MM.1S (cell line): Measurements from ENCODE around the gene SLIT3.

Experiments used
- DNase-seq: peaks from one replicate; pipeline ENCODE4 v3.0.0-alpha.2; 2015
- H2AFZ ChIP-seq: fragments of 300-600 bp; sonication (generic); 2 replicates; pipeline ENCODE4 v1.6.0; 2016; ENCODE audit warnings: antibody characterized with exemption, low read length
- H3F3A ChIP-seq: fragments of 300-600 bp; sonication (generic); 2 replicates; pipeline ENCODE4 v1.6.1; 2016; ENCODE audit warnings: mild to moderate bottlenecking, antibody characterized with exemption, low read length, moderate library complexity, mixed read lengths; ENCODE audit not compliant: insufficient read depth
- H3K27ac ChIP-seq: fragments of 300-600 bp; sonication (generic); 2 replicates; pipeline ENCODE4 v1.5.1; 2016; ENCODE audit warnings: mild to moderate bottlenecking, low read length
- H3K27me3 ChIP-seq: fragments of 300-600 bp; sonication (generic); replicated peaks from 2 replicates; pipeline ENCODE4 v1.6.0; 2016; ENCODE audit warnings: low read length; ENCODE audit not compliant: insufficient read depth
- H3K36me3 ChIP-seq: fragments of 300-600 bp; sonication (generic); replicated peaks from 2 replicates; pipeline ENCODE4 v1.6.1; 2016; ENCODE audit warnings: mild to moderate bottlenecking, low read length, mixed read lengths; ENCODE audit not compliant: insufficient read depth
- H3K4me1 ChIP-seq: fragments of 300-600 bp; sonication (generic); 2 replicates; pipeline ENCODE4 v1.6.1; 2016; ENCODE audit warnings: low read length, mixed read lengths
- H3K4me2 ChIP-seq: fragments of 300-600 bp; sonication (generic); 2 replicates; pipeline ENCODE4 v1.6.0; 2016; ENCODE audit warnings: low read depth, low read length
- H3K4me3 ChIP-seq: fragments of 300-600 bp; sonication (generic); 2 replicates; pipeline ENCODE4 v1.5.1; 2016; ENCODE audit warnings: low read length, mixed read lengths
- H3K79me2 ChIP-seq: fragments of 300-600 bp; sonication (generic); 2 replicates; pipeline ENCODE4 v1.6.1; 2016; ENCODE audit warnings: mixed run types, low read length, mixed read lengths
- H3K9ac ChIP-seq: fragments of 300-600 bp; sonication (generic); 2 replicates; pipeline ENCODE4 v1.6.1; 2016; ENCODE audit warnings: low read length, mixed read lengths
- H3K9me2 ChIP-seq: fragments of 300-600 bp; sonication (generic); replicated peaks from 2 replicates; pipeline ENCODE4 v1.6.1; 2016; ENCODE audit warnings: mild to moderate bottlenecking, low read length, mixed read lengths; ENCODE audit not compliant: insufficient read depth
- H3K9me3 ChIP-seq: fragments of 300-600 bp; sonication (generic); replicated peaks from 2 replicates; pipeline ENCODE4 v1.6.1; 2016; ENCODE audit warnings: mild to moderate bottlenecking, low read length, mixed read lengths; ENCODE audit not compliant: insufficient read depth
- H4K20me1 ChIP-seq: fragments of 300-600 bp; sonication (generic); 2 replicates; pipeline ENCODE4 v1.6.1; 2016; ENCODE audit warnings: mild to moderate bottlenecking, low read length, moderate library complexity, mixed read lengths; ENCODE audit not compliant: insufficient read depth
- CTCF ChIP-seq: fragments of 300-600 bp; sonication (generic); IDR thresholded peaks from 2 replicates; pipeline ENCODE4 v1.5.1; 2016; ENCODE audit warnings: antibody characterized with exemption, low read length, mixed read lengths
- EZH2 ChIP-seq: fragments of 300-600 bp; sonication (generic); optimal IDR thresholded peaks from 2 replicates; pipeline ENCODE3; 2017; ENCODE audit warnings: low read depth, mild to moderate bottlenecking, antibody characterized with exemption, low read length, mixed read lengths
- EZH2phosphoT487 ChIP-seq: fragments of 300-600 bp; sonication (generic); IDR thresholded peaks from 2 replicates; pipeline ENCODE4 v1.6.1; 2018; ENCODE audit warnings: antibody characterized with exemption, low read length

SLIT3 gene

DNA sequence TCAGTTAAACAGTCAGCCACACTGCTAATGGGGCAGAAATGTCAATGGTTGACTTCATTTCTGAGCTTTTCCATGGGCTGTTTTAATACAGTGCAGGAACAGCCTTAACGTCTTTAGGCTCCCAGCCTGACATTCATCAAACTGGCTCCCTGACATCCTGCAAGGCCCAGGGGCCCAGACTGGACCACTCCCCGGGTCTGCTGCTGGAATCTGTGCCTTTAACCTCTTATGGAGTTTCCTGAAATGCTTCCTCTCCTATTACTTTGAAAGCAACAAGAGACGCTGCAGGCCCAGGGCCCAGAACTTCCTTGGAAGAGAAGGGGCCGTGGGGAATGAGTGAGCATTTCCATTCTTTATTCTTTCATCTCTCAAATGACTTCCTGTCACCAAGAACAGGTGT, 504.9 kb downstream of the SLIT3 start:
- H3K79me2 ChIP-seq = no peaks in the 10 kb centered on the region
- H3K9me2 ChIP-seq = no peaks in the 10 kb centered on the region
- no peak overlapping the region for H3K4me3 ChIP-seq
- no peaks in the 10 kb centered on the region for H3F3A ChIP-seq
- no peaks in the 10 kb centered on the region for H3K4me1 ChIP-seq
- H3K27ac ChIP-seq = no peak overlapping the region
- TF ChIP-seq CTCF = no peak
- no peak for TF ChIP-seq EZH2phosphoT487
- no peak for TF ChIP-seq EZH2
- H3K36me3 ChIP-seq = no peaks in the 10 kb centered on the region
- no peaks in the 10 kb centered on the region for H4K20me1 ChIP-seq
- no peak overlapping the region for H2AFZ ChIP-seq
- DNase-seq = no peak
- H3K9me3 ChIP-seq = no peaks in the 10 kb centered on the region
- H3K27me3 ChIP-seq = no peaks in the 10 kb centered on the region
- H3K9ac ChIP-seq = no peak overlapping the region
- no peak overlapping the region for H3K4me2 ChIP-seq

DNA sequence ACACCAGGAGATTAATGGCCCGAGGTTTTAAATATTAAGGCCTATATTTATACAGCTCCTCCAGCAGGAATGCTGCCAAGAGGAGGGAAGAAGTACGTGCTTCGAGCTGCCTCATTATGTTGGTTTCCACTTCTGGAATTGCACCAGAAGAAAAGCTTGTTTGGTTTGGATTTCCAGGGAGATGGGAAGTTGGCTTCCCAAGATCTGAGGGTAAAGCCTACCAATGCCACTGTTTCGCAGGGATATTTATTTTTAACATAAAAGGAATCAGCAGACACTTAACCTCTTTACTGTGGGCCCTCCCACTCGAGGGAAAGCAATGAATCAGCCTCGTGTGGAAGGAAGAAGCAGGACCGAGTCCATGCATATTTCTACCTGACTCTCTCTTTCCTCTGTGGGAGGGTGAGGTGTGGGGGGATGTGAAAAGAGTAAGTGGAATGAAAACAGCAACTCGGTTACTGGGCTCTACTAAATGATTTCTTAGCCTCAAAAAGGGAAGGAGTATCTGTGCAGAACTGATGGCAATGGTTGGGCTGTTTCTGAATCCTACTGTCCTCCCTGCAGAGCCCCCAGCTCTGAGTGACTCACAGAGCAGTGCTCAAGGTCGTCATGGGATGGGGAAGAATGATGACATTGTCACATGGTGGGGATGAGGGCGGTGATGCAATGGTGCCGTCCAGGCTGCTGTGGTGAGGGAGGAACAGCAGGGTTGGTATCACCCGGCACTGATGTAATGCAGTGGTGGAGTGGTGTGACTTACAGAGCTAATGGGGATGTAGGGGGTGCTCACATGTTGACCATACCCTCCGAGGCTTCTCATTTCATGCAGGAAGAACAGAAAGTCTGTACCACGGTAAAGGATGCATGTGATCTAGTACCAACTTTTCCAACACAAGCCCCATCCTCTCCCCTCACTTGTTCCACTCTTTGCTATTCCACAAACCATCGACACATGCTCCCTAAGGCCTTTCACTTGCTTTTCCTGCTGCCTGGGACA, 506.8 kb downstream of the SLIT3 start:
- Histone ChIP-seq H3K9me2 (no peaks in the 10 kb centered on the region), H3K9ac (no peak overlapping the region), H3K36me3 (no peaks in the 10 kb centered on the region), H4K20me1 (no peaks in the 10 kb centered on the region), H3K27me3 (no peaks in the 10 kb centered on the region), H3K4me1 (no peaks in the 10 kb centered on the region), H2AFZ (no peak overlapping the region), H3K9me3 (no peaks in the 10 kb centered on the region), H3K4me3 (no peak overlapping the region), H3K4me2 (no peak overlapping the region), H3K27ac (no peak overlapping the region), H3F3A (no peaks in the 10 kb centered on the region), H3K79me2 (no peaks in the 10 kb centered on the region)
- TF ChIP-seq CTCF = no peak
- no peak for DNase-seq

GRCh38 chr5:168792678-168793077, 508.3 kb downstream of the SLIT3 start:
- H3K9me2 ChIP-seq = no peaks in the 10 kb centered on the region
- no peak overlapping the region for H3K27ac ChIP-seq
- H3F3A ChIP-seq = no peaks in the 10 kb centered on the region
- no peaks in the 10 kb centered on the region for H3K4me1 ChIP-seq
- no peaks in the 10 kb centered on the region for H3K79me2 ChIP-seq
- no peak overlapping the region for H3K4me2 ChIP-seq
- H3K36me3 ChIP-seq = no peaks in the 10 kb centered on the region
- no peaks in the 10 kb centered on the region for H3K9me3 ChIP-seq
- no peak overlapping the region for H3K4me3 ChIP-seq
- H3K9ac ChIP-seq = no peak overlapping the region
- TF ChIP-seq EZH2 = no peak
- no peak for TF ChIP-seq EZH2phosphoT487
- no peak for TF ChIP-seq CTCF
- no peaks in the 10 kb centered on the region for H3K27me3 ChIP-seq
- no peak overlapping the region for H2AFZ ChIP-seq
- no peaks in the 10 kb centered on the region for H4K20me1 ChIP-seq
- no peak for DNase-seq
